Superior temporal gyrus (tissue), 1 donor: ENCODE results near the gene KARS1.

Experiments used
- DNase-seq: peaks from one replicate; pipeline ENCODE4 v3.0.0-alpha.2; 2016; ENCODE audit errors: extremely low spot score

Gene KARS1

DNA sequence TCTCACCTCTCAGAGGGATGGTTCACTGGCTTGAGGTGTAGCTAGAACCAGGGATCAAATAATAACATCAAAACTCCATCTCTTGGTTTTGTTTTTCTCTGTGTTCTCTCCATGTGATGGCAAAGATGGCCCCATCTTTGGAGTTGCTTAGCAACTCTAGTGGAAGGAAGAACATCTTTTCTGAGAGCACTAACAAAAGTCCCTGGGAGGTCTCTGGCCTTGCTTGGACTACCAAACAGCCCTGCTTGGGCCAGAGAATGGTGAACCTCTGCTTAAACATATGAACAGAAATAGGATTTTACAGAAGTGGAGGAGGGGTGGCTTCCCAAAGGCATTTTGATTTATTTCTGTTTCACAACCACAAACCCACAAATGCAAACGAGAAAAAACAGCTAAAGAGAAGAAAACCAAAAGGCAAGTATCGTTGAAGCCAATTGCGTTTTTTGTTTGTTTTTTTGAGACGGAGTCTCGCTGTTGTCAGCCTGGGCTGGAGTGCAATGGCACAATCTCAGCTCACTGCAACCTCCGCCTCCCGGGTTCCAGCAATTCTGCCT lies 68.1 kb downstream of the KARS1 start:
- no peak for DNase-seq

DNA sequence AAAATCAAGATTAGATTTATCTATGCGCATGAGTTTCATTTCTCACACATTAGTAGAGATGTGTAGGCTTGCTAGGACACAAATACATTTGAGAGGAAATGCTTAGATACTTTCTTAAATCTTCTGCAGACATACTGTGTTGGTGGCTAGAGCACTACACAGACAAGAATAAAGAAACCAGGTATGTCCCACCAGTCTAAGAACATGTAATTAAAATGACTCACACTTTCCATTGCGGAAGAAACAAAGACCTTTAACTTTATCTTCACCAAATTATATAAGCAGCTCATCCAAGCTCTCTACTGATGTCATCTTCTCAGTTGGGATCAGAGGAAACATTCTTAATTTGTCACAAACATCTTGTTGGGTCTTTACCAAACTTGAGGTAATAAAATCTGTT lies 68.7 kb downstream of the KARS1 start:
- no peak for DNase-seq

DNA sequence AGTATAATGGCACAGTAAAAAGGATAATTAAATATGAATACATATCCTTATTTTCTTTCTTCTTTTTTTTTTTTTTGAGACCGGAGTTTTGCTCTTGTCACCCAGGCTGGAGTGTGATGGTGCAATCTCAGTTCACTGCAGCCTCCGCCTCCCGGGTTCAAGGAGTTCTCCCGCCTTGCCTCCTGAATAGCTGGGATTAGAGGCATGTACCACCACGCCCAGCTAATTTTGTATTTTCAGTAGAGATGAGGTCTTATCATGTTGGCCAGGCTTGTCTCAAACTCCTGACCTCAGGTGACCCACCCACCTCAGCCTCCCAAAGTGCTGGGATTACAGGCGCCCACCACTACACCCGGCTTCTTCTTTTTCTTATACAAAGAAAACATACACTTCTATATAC lies 69.3 kb downstream of the KARS1 start:
- no peak for DNase-seq
